ENCODE measurements around the gene ACTBL2.
A peak's percentile ranks its signal among the peaks of the same experiment; 100 is the strongest.
"Not testable (repeated sequence)": the region's sequence is repeated elsewhere in the genome, so short reads cannot be mapped to it uniquely, and the experiment has no call there.

The ACTBL2 gene

GRCh38 chr5:57482671-57483106, at the start of gene ACTBL2:
ACTBL2 (minus strand) TSS chr5:57482811; CDS start chr5:57482707, 104 bp downstream.
- no peak for DNase-seq

- no peak for DNase-seq
Measured at GRCh38 chr5:57531333-57531732, 48.7 kb upstream of the ACTBL2 start.

GRCh38 chr5:57529864-57530263, 47.3 kb upstream of the ACTBL2 start:
- DNase-seq, result no peak

GRCh38 chr5:57527870-57528269, 45.3 kb upstream of the ACTBL2 start:
- DNase-seq, result no peak

GRCh38 chr5:57524348-57525060, 41.9 kb upstream of the ACTBL2 start:
- DNase-seq, result no peak

GRCh38 chr5:57522477-57522876, 39.9 kb upstream of the ACTBL2 start:
- DNase-seq, result not testable (repeated sequence)

GRCh38 chr5:57518415-57518814, 35.8 kb upstream of the ACTBL2 start:
- DNase-seq, result not testable (repeated sequence)

GRCh38 chr5:57517250-57517649, 34.6 kb upstream of the ACTBL2 start:
- no peak for DNase-seq

- DNase-seq, result no peak
Measured at GRCh38 chr5:57513785-57514184, 31.2 kb upstream of the ACTBL2 start.

- DNase-seq, result no peak
Measured at GRCh38 chr5:57511321-57511720, 28.7 kb upstream of the ACTBL2 start.

- DNase-seq, result no peak
Measured at GRCh38 chr5:57509501-57510260, 27.1 kb upstream of the ACTBL2 start.

- DNase-seq, result no peak
Measured at GRCh38 chr5:57508211-57508610, 25.6 kb upstream of the ACTBL2 start.

GRCh38 chr5:57505272-57506200, 22.9 kb upstream of the ACTBL2 start:
- DNase-seq, result no peak

GRCh38 chr5:57504357-57504756, 21.7 kb upstream of the ACTBL2 start:
- DNase-seq, result no peak

- no peak for DNase-seq
Measured at GRCh38 chr5:57503433-57503832, 20.8 kb upstream of the ACTBL2 start.

- DNase-seq, result no peak
Measured at GRCh38 chr5:57501414-57502201, 19.0 kb upstream of the ACTBL2 start.

- DNase-seq, result peak; percentile 6
Measured at GRCh38 chr5:57499262-57500050, 16.8 kb upstream of the ACTBL2 start.

- no peak for DNase-seq
Measured at GRCh38 chr5:57497733-57498132, 15.1 kb upstream of the ACTBL2 start.

GRCh38 chr5:57495285-57496086, 12.9 kb upstream of the ACTBL2 start:
- no peak for DNase-seq

All from NCI-H524 treated with DMSO at 0.1 percent for 48 hours (cell line).